Femur (tissue), 1 donor: ENCODE results near the gene CTCFL.

Experiments used
- DNase-seq: peaks from one replicate; pipeline ENCODE4 v3.0.0-alpha.2; 2017

CTCFL gene

GRCh38 chr20:57559658-57560553 lies 35.0 kb upstream of the CTCFL start:
- no peak for DNase-seq

GRCh38 chr20:57559289-57559634 lies 34.3 kb upstream of the CTCFL start:
- no peak for DNase-seq

- no peak for DNase-seq
These were observed 33.8 kb upstream of the CTCFL start for GRCh38 chr20:57558614-57559288.

- no peak for DNase-seq
These were observed 33.1 kb upstream of the CTCFL start for GRCh38 chr20:57557926-57558613.

- DNase-seq: no peak
These were observed 32.0 kb upstream of the CTCFL start for GRCh38 chr20:57556980-57557274.

- no peak for DNase-seq
These were observed 30.7 kb upstream of the CTCFL start for GRCh38 chr20:57555457-57556184.

GRCh38 chr20:57553376-57554018 lies 28.6 kb upstream of the CTCFL start:
- DNase-seq: no peak

- DNase-seq: no peak
These were observed 27.5 kb upstream of the CTCFL start for GRCh38 chr20:57552471-57552870.

- DNase-seq: no peak
These were observed 23.5 kb upstream of the CTCFL start for GRCh38 chr20:57548177-57549058.

GRCh38 chr20:57546956-57547649 lies 22.2 kb upstream of the CTCFL start:
- DNase-seq: no peak

- DNase-seq: no peak
These were observed 21.2 kb upstream of the CTCFL start for GRCh38 chr20:57545927-57546662.

GRCh38 chr20:57544838-57545564 lies 20.1 kb upstream of the CTCFL start:
- no peak for DNase-seq

- no peak for DNase-seq
These were observed 18.8 kb upstream of the CTCFL start for GRCh38 chr20:57543754-57544153.

GRCh38 chr20:57540890-57541580 lies 16.1 kb upstream of the CTCFL start:
- no peak for DNase-seq

- DNase-seq: no peak
These were observed 14.9 kb upstream of the CTCFL start for GRCh38 chr20:57539889-57540288.

GRCh38 chr20:57537822-57538221 lies 12.9 kb upstream of the CTCFL start:
- DNase-seq: no peak

GRCh38 chr20:57536771-57537724 lies 12.1 kb upstream of the CTCFL start:
- DNase-seq: no peak
